Sigmoid colon (tissue), 4 donors: ENCODE results near the gene ENPP1.

ENCODE experiments used
- EP300 ChIP-seq, 4 donors: sonication (generic); formaldehyde crosslinking; IDR thresholded peaks; one replicate each; pipeline ENCODE4 v1.6.1; 2017; ENCODE audit warnings: antibody characterized with exemption in 4 of 4
- POLR2A ChIP-seq, 2 donors: fragments of 450-650 bp; IDR thresholded peaks; one replicate each; pipeline ENCODE4 v1.6.1; 2016; ENCODE audit warnings: antibody characterized with exemption in 2 of 2, mild to moderate bottlenecking in 2 of 2, moderate library complexity in 2 of 2
- POLR2AphosphoS5 ChIP-seq, 4 donors: sonication (generic); formaldehyde crosslinking; IDR thresholded peaks; one replicate each; pipeline ENCODE4 v1.6.1; 2017; ENCODE audit warnings: antibody characterized with exemption in 4 of 4
- TF ChIP-seq, protein P1 (sequence below), 4 experiments: fragments of 450-650 bp in 3 of 4; fragments of 200-600 bp in 1 of 4; IDR thresholded peaks; one replicate each; pipeline ENCODE4 v1.5.1; 2016 to 2019; ENCODE audit warnings: antibody characterized with exemption in 4 of 4, mild to moderate bottlenecking in 3 of 4, moderate library complexity in 2 of 4

GRCh38 chr6:131886517-131886916 lies 78.7 kb downstream of the ENPP1 start:
- TF ChIP-seq, protein P1, sequence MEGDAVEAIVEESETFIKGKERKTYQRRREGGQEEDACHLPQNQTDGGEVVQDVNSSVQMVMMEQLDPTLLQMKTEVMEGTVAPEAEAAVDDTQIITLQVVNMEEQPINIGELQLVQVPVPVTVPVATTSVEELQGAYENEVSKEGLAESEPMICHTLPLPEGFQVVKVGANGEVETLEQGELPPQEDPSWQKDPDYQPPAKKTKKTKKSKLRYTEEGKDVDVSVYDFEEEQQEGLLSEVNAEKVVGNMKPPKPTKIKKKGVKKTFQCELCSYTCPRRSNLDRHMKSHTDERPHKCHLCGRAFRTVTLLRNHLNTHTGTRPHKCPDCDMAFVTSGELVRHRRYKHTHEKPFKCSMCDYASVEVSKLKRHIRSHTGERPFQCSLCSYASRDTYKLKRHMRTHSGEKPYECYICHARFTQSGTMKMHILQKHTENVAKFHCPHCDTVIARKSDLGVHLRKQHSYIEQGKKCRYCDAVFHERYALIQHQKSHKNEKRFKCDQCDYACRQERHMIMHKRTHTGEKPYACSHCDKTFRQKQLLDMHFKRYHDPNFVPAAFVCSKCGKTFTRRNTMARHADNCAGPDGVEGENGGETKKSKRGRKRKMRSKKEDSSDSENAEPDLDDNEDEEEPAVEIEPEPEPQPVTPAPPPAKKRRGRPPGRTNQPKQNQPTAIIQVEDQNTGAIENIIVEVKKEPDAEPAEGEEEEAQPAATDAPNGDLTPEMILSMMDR (IDR thresholded peaks at IDR 0.05), result no peak
- TF ChIP-seq EP300 (IDR thresholded peaks at IDR 0.05) (no peak), POLR2A (IDR thresholded peaks at IDR 0.05) (no peak), POLR2AphosphoS5 (IDR thresholded peaks at IDR 0.05) (no peak)
